Measurements from ENCODE around the gene JDP2. TPM values are rescaled to one million over a fixed set of nuclear protein-coding genes. Genes with fewer than 3 reads are reported as not detected.
"Not testable (repeated sequence)": the region's sequence is repeated elsewhere in the genome, so short reads cannot be mapped to it uniquely, and the experiment has no call there.

The JDP2 gene, protein sequence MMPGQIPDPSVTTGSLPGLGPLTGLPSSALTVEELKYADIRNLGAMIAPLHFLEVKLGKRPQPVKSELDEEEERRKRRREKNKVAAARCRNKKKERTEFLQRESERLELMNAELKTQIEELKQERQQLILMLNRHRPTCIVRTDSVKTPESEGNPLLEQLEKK
- total RNA-seq: 3.1 and 8.5 TPM in 2 replicates

GRCh38 chr14:75427482-75428229 is at the start of gene JDP2:
JDP2 (plus strand) TSS chr14:75428022; CDS start chr14:75437921, 9,899 bp downstream.
- DNase-seq (ENCODE audit: low read depth in 2 of 2): peak in 1 of 2 donors; percentile 77

GRCh38 chr14:75379246-75379929 is 48.4 kb upstream of the JDP2 start:
- DNase-seq (ENCODE audit: low read depth in 2 of 2): no peak

DNA sequence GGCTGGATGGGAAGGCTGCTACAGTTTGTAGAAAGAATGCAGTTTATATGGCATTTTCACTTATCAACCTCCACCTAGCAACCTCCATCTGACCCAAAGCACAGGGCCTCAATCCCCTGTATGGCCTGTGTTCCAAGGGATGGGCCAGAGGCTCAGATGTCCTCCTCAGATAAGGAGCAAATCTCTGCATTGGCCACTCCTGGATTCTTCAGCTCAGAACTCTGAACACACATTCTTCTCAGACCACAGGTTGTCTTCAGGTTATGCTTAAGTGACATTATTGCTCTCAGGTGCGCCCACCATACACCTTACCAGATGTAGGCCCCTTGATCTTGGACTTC is 47.9 kb upstream of the JDP2 start:
- no peak for DNase-seq (ENCODE audit: low read depth in 2 of 2)

DNA sequence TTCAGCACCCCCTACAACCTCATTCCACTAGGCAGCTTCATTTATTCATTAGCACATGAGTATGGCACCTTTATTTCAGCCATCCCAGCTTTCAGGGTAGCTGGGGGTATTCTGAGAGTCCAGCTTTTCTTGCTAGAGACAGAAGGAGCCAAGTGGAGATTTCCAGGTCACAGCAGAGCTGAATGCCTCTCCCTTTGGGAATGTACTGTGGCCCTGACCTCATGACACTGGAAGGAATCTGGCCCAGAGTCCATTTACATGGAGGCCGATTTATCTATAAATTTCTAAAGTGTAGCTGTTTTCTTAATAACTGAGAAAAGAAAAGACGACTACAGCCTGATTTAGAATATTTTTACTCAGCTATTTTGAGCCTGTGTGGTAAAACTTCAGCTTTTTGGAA is 47.2 kb upstream of the JDP2 start:
- DNase-seq (ENCODE audit: low read depth in 2 of 2): no peak

DNA sequence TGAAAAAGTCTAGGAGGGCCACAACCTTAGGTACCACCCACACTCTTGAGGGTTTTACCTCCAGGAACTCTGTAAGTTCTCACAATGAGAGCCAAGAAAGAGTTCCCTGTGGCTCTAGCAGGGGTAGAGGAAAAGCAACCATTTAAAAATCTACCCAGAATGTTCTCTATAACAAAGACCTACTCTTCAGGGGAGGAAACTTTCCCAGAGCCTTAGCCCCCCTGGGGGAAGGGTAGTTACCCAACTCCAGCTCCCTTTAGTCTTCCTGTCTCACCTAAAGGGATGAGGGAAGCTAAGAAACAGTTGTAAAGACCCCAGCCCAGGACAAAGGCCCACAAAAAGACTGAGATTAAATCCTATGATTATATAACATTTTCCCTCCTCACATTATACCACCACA is 46.2 kb upstream of the JDP2 start:
- DNase-seq (ENCODE audit: low read depth in 2 of 2): no peak

DNA sequence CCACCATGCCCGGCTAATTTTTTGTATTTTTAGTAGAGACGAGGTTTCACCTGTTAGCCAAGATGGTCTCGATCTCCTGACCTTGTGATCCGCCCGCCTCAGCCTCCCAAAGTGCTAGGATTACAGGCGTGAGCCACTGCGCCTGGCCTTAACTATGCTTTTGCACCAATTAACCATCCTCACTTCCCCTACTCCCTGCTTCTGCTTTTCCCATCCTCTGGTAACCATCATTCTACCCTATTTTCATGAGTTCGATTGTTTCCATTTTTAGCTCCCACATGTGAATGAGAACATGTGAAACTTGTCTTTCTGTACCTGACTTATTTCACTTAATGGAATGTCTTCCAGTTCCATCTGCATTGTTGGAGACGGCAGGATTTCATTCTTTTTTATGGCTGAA is 44.6 kb upstream of the JDP2 start:
- DNase-seq (ENCODE audit: low read depth in 2 of 2): not testable (repeated sequence)

DNA sequence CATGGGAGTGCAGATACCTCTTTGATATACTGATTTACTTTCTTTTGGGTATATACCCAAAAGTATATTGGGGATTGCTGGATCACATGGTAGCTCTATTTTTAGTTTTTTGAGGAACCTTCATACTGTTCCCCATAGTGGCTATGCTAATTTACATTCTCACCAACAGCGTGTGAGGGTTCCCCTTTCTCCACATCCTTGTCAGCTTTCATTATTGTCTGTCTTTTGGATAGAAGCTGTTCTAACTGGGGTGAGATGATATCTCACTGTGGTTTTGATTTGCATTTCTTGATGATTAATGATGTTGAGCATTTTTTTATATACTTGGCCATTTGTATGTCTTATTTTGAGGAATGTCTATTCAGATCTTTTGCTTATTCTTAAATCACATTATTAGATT is 44.1 kb upstream of the JDP2 start:
- no peak for DNase-seq (ENCODE audit: low read depth in 2 of 2)

- no peak for DNase-seq (ENCODE audit: low read depth in 2 of 2)
Observed at GRCh38 chr14:75389679-75390078, 38.1 kb upstream of the JDP2 start.

DNA sequence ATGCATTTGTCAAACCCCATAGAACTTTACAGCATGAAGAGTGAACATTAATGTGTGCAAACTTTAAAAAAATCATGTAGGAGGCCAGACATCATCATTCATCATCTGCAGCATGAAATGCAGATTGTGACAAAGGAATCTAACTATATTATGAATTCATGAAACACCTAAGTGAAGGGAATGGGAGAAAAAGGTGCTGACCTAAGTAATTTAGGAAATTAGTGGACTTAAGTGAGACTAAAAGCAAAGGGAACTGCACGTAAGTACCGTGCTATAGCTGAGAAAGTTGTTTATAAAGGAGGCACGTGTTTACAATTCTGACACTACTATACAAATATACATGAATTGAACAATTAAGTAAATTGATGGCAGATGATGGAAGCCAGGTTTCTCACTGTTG is 37.6 kb upstream of the JDP2 start:
- no peak for DNase-seq (ENCODE audit: low read depth in 2 of 2)

DNA sequence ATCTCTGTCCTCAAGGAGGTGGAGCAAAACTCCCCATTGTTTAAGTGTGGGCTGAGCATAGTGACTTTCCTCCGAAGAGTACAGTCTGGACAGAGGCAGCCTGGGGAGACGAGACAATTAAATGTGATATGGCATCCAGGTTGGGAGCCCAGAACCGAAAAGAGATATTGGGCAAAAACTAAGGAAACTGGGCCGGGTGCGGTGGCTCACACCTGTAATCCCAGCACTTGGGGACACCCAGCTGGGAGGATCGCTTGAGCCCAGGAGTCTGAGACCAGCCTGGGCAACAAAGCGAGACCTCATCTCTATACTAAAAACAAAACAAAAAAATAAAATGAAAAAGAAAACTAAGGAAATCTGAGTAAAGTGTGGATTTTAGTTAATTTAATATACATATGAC is 35.9 kb upstream of the JDP2 start:
- no peak for DNase-seq (ENCODE audit: low read depth in 2 of 2)

GRCh38 chr14:75392686-75393641 is 34.9 kb upstream of the JDP2 start:
- no peak for DNase-seq (ENCODE audit: low read depth in 2 of 2)

GRCh38 chr14:75393794-75394193 is 34.0 kb upstream of the JDP2 start:
- DNase-seq (ENCODE audit: low read depth in 2 of 2): no peak

- no peak for DNase-seq (ENCODE audit: low read depth in 2 of 2)
Observed at GRCh38 chr14:75395862-75396261, 32.0 kb upstream of the JDP2 start.

- no peak for DNase-seq (ENCODE audit: low read depth in 2 of 2)
Observed at GRCh38 chr14:75399321-75399720, 28.5 kb upstream of the JDP2 start.

- peak in 1 of 2 donors; percentile 35 for DNase-seq (ENCODE audit: low read depth in 2 of 2)
Observed at GRCh38 chr14:75399843-75400775, 27.7 kb upstream of the JDP2 start.

DNA sequence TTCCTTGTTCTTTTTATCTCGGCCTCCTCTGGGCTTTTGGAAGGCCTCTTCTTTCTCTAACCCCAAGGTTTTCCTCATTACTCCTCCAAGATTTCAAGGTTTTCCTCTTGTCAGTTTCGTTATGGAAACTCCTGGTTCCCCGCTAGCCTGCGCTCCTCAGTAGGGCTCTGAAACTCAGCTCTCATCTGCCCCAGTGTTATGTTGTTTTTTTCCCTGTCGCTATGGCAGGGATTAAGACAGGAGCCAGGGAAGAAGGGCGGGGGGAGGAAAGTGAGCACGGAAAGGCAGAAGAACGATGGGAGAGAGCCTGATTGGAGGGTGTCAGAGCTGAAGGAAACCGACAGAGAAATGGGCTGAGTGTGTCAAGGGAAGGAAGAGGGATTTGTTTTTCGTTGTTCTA is 26.5 kb upstream of the JDP2 start:
- no peak for DNase-seq (ENCODE audit: low read depth in 2 of 2)

DNA sequence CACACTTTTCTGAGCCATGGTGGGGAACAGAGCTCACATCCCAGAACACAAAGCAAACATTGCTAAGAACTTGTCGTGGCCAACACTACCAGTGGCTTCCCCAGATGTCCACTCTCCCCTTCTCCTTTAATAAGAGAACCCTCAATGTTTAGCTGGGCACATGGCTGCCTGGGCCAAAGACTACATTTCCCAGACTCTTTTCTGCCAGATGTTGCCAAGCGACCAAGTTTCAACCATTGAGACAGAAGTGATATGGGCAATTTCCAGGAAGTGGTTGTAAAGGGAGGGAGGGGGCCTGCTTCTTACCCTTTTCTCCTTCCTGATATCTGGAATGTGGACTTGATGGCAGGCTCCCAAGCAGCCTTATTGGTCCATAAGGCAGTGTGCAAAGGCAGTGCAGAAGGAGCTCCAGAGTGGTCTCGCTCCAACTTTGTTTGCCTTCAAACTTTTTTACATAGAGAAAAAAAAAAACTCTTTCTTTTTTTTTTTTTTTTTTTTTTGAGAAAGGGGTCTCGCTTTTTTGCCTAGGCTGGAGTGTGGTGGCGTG is 24.9 kb upstream of the JDP2 start:
- DNase-seq (ENCODE audit: low read depth in 2 of 2): no peak

- DNase-seq (ENCODE audit: low read depth in 2 of 2): no peak
Observed at GRCh38 chr14:75404847-75405246, 23.0 kb upstream of the JDP2 start.

- DNase-seq (ENCODE audit: low read depth in 2 of 2): no peak
Observed at GRCh38 chr14:75406102-75406501, 21.7 kb upstream of the JDP2 start.

DNA sequence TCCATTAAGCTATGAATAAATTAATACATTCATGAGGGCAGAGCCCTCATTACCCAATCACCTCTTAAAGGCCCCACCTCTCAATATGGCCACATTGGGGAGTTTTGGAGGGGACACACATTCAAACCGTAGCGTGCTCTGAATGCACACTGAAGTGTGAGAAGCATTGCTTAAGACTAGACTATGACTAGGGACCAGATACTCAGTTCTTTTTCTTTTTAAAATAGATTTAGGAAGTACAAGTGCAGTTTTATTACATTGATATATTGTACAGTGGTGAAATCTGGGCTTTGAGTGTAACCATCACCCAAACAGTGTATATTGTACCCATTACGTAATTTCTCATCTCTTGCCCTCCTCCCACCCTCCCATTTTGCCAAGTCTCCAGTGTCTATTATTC is 21.0 kb upstream of the JDP2 start:
- DNase-seq (ENCODE audit: low read depth in 2 of 2): no peak
